ENCODE measurements around the gene FGF12. TPM values are rescaled to one million over a fixed set of nuclear protein-coding genes. Genes with fewer than 3 reads are reported as not detected.

FGF12 gene
- polyA plus RNA-seq, 1 experiment = 0.11 TPM

DNA sequence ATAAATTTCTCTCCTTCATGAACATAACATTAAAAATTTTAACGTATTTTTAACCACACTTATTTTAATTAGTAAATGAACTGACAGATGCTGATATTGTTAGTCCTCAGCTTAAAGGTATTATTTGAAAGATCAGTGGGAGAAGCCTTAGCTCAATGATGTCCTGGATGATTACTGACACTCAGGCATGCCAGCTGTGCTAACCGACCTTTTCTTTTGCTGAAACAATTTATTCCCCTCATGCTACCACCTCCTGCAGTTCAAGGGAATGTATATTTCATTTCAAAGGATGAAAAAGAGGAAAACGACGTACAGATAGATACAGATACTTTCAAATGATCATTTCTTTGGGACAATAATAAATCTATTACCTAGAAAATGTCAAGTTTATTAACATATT is 620.8 kb downstream of the FGF12 start:
- DNase-seq (ENCODE audit: low read depth) = no peak
- ChIA-PET POLR2A (no interaction called here), CTCF (no interaction called here)
- H3K4me3 ChIP-seq (ENCODE audit: low read depth, low read length) = no peak overlapping the region
- no peaks in the 10 kb centered on the region for H3K27me3 ChIP-seq (ENCODE audit: control insufficient read depth, insufficient read depth, low read length)
- TF ChIP-seq CTCF (IDR thresholded peaks at IDR 0.05; ENCODE audit: insufficient read depth, low read depth, low read length) = no peak
- no peaks in the 10 kb centered on the region for H3K36me3 ChIP-seq (ENCODE audit: control insufficient read depth, insufficient read depth, low read length)

- POLR2A ChIA-PET = no interaction called here
- Histone ChIP-seq H3K36me3 (ENCODE audit: control insufficient read depth, insufficient read depth, low read length) (no peaks in the 10 kb centered on the region), H3K27me3 (ENCODE audit: control insufficient read depth, insufficient read depth, low read length) (no peaks in the 10 kb centered on the region), H3K4me3 (ENCODE audit: low read depth, low read length) (no peak overlapping the region)
- CTCF ChIA-PET = interaction anchor here (0.6 kb wide), 1 partner anchor 48 kb away, joined by 3 read pairs; no protein-coding TSS in a partner anchor
- no peak for TF ChIP-seq CTCF (IDR thresholded peaks at IDR 0.05; ENCODE audit: insufficient read depth, low read depth, low read length)
- DNase-seq (ENCODE audit: low read depth) = no peak
Observed at GRCh38 chr3:192092388-192093005, 634.8 kb downstream of the FGF12 start.

- H3K27me3 ChIP-seq (ENCODE audit: control insufficient read depth, insufficient read depth, low read length) = no peaks in the 10 kb centered on the region
- ChIA-PET POLR2A (no interaction called here), CTCF (interaction anchor here (0.6 kb wide), 1 partner anchor 19 kb away, joined by 3 read pairs; no protein-coding TSS in a partner anchor)
- H3K4me3 ChIP-seq (ENCODE audit: low read depth, low read length) = no peak overlapping the region
- H3K36me3 ChIP-seq (ENCODE audit: control insufficient read depth, insufficient read depth, low read length) = no peaks in the 10 kb centered on the region
- no peak for DNase-seq (ENCODE audit: low read depth)
- no peak for TF ChIP-seq CTCF (IDR thresholded peaks at IDR 0.05; ENCODE audit: insufficient read depth, low read depth, low read length)
Observed at GRCh38 chr3:192091831-192092230, 635.5 kb downstream of the FGF12 start.

- TF ChIP-seq CTCF (IDR thresholded peaks at IDR 0.05; ENCODE audit: insufficient read depth, low read depth, low read length) = no peak
Observed at GRCh38 chr3:192090586-192090985, 636.8 kb downstream of the FGF12 start.

More at GRCh38 chr3:192090586-192090985, 636.8 kb downstream of the FGF12 start:
- H3K27me3 ChIP-seq (ENCODE audit: control insufficient read depth, insufficient read depth, low read length) = no peaks in the 10 kb centered on the region
- no peaks in the 10 kb centered on the region for H3K36me3 ChIP-seq (ENCODE audit: control insufficient read depth, insufficient read depth, low read length)
- POLR2A ChIA-PET = no interaction called here
- no peak overlapping the region for H3K4me3 ChIP-seq (ENCODE audit: low read depth, low read length)
- DNase-seq (ENCODE audit: low read depth) = no peak
- CTCF ChIA-PET = no interaction called here

Small RNA genes within 50 kb of the gene (small RNA-seq; reads per million reads assigned to genes)
- gene RF01210 (ENCODE audit: insufficient read length, low read depth, low replicate concordance) (not detected), gene RNU1-20P (ENCODE audit: insufficient read length, low read depth, low replicate concordance) (not detected)

Other genes starting within 250 kb of the FGF12 start
- gene MB21D2, start 190.3 kb upstream of the FGF12 start, polyA plus RNA-seq (2011; rRNA removed) = 12.3 and 13.3 TPM in 2 replicates